H1 (cell line): Measurements from ENCODE around the gene PITRM1.
"Not testable (repeated sequence)": the region's sequence is repeated elsewhere in the genome, so short reads cannot be mapped to it uniquely, and the experiment has no call there.

Experiments
- BRCA1 ChIP-seq: IDR thresholded peaks from 2 replicates; pipeline ENCODE4 v1.6.1; 2012; ENCODE audit warnings: low read depth, low read length, improper control_type of control experiment
- POLR2A ChIP-seq, 2 experiments: IDR thresholded peaks; 1 replicate in 1 of 2; 2 replicates in 1 of 2; pipeline ENCODE4 v1.6.1; 2011; ENCODE audit warnings: low read depth in 2 of 2, low read length in 2 of 2, mild to moderate bottlenecking in 2 of 2; ENCODE audit errors: control extremely low read depth in 1 of 2
- RXRA ChIP-seq: IDR thresholded peaks from 2 replicates; pipeline ENCODE4 v1.6.1; 2011; ENCODE audit warnings: low read depth, mild to moderate bottlenecking, low read length, moderate library complexity; ENCODE audit not compliant: insufficient read depth

- not testable (repeated sequence) for TF ChIP-seq BRCA1; RXRA; POLR2A (IDR thresholded peaks at IDR 0.05; ENCODE audit: control extremely low read depth in 1 of 2, low read depth in 2 of 2, low read length in 2 of 2)
Measured at GRCh38 chr10:3187229-3187628, 14.6 kb upstream of the PITRM1 start.
